IMR-90 (cell line): ENCODE data around the gene GNB2. TPM values are rescaled to one million over a fixed set of nuclear protein-coding genes. Genes with fewer than 3 reads are reported as not detected.

Experiments
- ATAC-seq: fragments of 200-7000 bp; cut with Tn5 transposase; 2 replicates; pipeline ENCODE4 v1.9.1; 2020; ENCODE audit warnings: low read depth, mild to moderate bottlenecking, moderate library complexity
- BruUV-seq: library from RNA; stranded (reverse); fragments of 400-500 nt; replicated peaks from 2 replicates; lab custom pipeline; 2021; lab: Mats Ljungman, UMichigan
- CTCF ChIA-PET: fragments of 300-600 bp; formaldehyde crosslinking; extraction: SDS; loops from one replicate; lab custom pipeline; 2021; ENCODE audit warnings: antibody characterized with exemption; lab: Yijun Ruan, JAX
- POLR2A ChIA-PET: fragments of 300-600 bp; sonication (Branson Sonifier 250); formaldehyde crosslinking; loops from one replicate; lab custom pipeline; 2022; ENCODE audit warnings: antibody characterized with exemption; ENCODE audit not compliant: unreplicated experiment; lab: Charles Lee
- DNase-seq: peaks from one replicate; pipeline ENCODE4 v3.0.0; 2013
- H2AFZ ChIP-seq: replicated peaks from 2 replicates; pipeline ENCODE3; 2013; ENCODE audit warnings: low read length, mild to moderate bottlenecking; ENCODE audit not compliant: poor library complexity
- H2AK5ac ChIP-seq: 2 replicates; pipeline ENCODE4 v1.6.1; 2013; ENCODE audit warnings: low read depth, low read length, inconsistent platforms
- H2AK9ac ChIP-seq: replicated peaks from 2 replicates; pipeline ENCODE3; 2013; ENCODE audit warnings: mild to moderate bottlenecking, low read depth, low read length, moderate library complexity; ENCODE audit not compliant: poor library complexity
- H2BK120ac ChIP-seq: 2 replicates; pipeline ENCODE4 v1.6.1; 2013; ENCODE audit warnings: low read depth, low read length, inconsistent platforms
- H2BK15ac ChIP-seq: 3 replicates; pipeline ENCODE4 v1.6.1; 2013; ENCODE audit warnings: low read depth, low read length, inconsistent platforms
- H2BK20ac ChIP-seq: 2 replicates; pipeline ENCODE4 v1.6.1; 2013; ENCODE audit warnings: low read depth, mild to moderate bottlenecking, inconsistent platforms, low read length, moderate library complexity
- H2BK5ac ChIP-seq: 2 replicates; pipeline ENCODE4 v1.6.1; 2013; ENCODE audit warnings: mild to moderate bottlenecking, low read depth, low read length, inconsistent platforms; ENCODE audit not compliant: poor library complexity, severe bottlenecking
- H3K14ac ChIP-seq: replicated peaks from 2 replicates; pipeline ENCODE4 v1.6.1; 2013; ENCODE audit warnings: low read depth, low read length, inconsistent platforms
- H3K18ac ChIP-seq: 2 replicates; pipeline ENCODE4 v1.6.1; 2013; ENCODE audit warnings: low read depth, low read length, control low read depth
- H3K23ac ChIP-seq: 2 replicates; pipeline ENCODE4 v1.6.1; 2013; ENCODE audit warnings: low read depth, low read length, inconsistent platforms
- H3K27ac ChIP-seq: 2 replicates; pipeline ENCODE4 v1.5.1; 2013; ENCODE audit warnings: mild to moderate bottlenecking, control low read depth, low read length; ENCODE audit not compliant: insufficient read depth
- H3K27me3 ChIP-seq: 2 replicates; pipeline ENCODE4 v1.6.1; 2013; ENCODE audit warnings: low read length; ENCODE audit not compliant: control insufficient read depth, insufficient read depth
- H3K36me3 ChIP-seq: 2 replicates; pipeline ENCODE4 v1.6.1; 2013; ENCODE audit warnings: low read length, mixed read lengths; ENCODE audit not compliant: control insufficient read depth, insufficient read depth
- H3K4ac ChIP-seq: 2 replicates; pipeline ENCODE4 v1.6.1; 2013; ENCODE audit warnings: low read depth, low read length, inconsistent platforms
- H3K4me1 ChIP-seq: 2 replicates; pipeline ENCODE4 v1.6.1; 2013; ENCODE audit warnings: low read length, mixed read lengths; ENCODE audit not compliant: control insufficient read depth, insufficient read depth
- H3K4me2 ChIP-seq: 2 replicates; pipeline ENCODE4 v1.6.1; 2013; ENCODE audit warnings: low read depth, mild to moderate bottlenecking, control low read depth, low read length, moderate library complexity
- H3K4me3 ChIP-seq: 2 replicates; pipeline ENCODE4 v1.5.1; 2013; ENCODE audit warnings: low read depth, mild to moderate bottlenecking, control low read depth, low read length, moderate library complexity; ENCODE audit not compliant: insufficient read depth
- H3K56ac ChIP-seq: 2 replicates; pipeline ENCODE4 v1.6.1; 2013; ENCODE audit warnings: low read length, inconsistent platforms; ENCODE audit not compliant: insufficient read depth; ENCODE audit errors: extremely low read depth
- H3K79me1 ChIP-seq, 2 experiments: 2 replicates each; pipeline ENCODE4 v1.6.1; 2013; ENCODE audit warnings: low read length in 2 of 2, inconsistent platforms in 1 of 2, low read depth in 1 of 2
- H3K9ac ChIP-seq: 2 replicates; pipeline ENCODE4 v1.6.1; 2013; ENCODE audit warnings: low read depth, low read length, control low read depth
- H3K9me1 ChIP-seq: 2 replicates; pipeline ENCODE4 v1.6.1; 2013; ENCODE audit warnings: low read length, inconsistent platforms; ENCODE audit not compliant: insufficient read depth
- H3K9me3 ChIP-seq: 2 replicates; pipeline ENCODE4 v1.6.1; 2013; ENCODE audit warnings: low read length; ENCODE audit not compliant: control insufficient read depth, insufficient read depth
- H4K20me1 ChIP-seq: 2 replicates; pipeline ENCODE4 v1.6.1; 2013; ENCODE audit warnings: low read length, inconsistent platforms; ENCODE audit not compliant: insufficient read depth
- H4K5ac ChIP-seq: 2 replicates; pipeline ENCODE4 v1.6.1; 2013; ENCODE audit warnings: mild to moderate bottlenecking, low read depth, low read length, control low read depth
- H4K8ac ChIP-seq, 2 experiments: 2 replicates each; pipeline ENCODE4 v1.6.1; 2013; ENCODE audit warnings: low read depth in 2 of 2, low read length in 2 of 2, control low read depth in 1 of 2, inconsistent platforms in 1 of 2
- H4K91ac ChIP-seq: 2 replicates; pipeline ENCODE4 v1.6.1; 2013; ENCODE audit warnings: low read depth, low read length, inconsistent platforms; ENCODE audit not compliant: insufficient read depth
- MAFK ChIP-seq: IDR thresholded peaks from 2 replicates; pipeline ENCODE4 v1.6.1; 2012; ENCODE audit warnings: low read depth, low read length, improper control_type of control experiment
- WGBS, 2 experiments: methylation state at CpG; one replicate each; pipeline versions ENCODE4 v1.1.5 to v1.1.7; 2013; ENCODE audit warnings: missing lambda C conversion rate in 2 of 2; ENCODE audit not compliant: insufficient read length in 1 of 2; ENCODE audit errors: extremely low coverage in 2 of 2; 5-methylcytosine and 5-hydroxymethylcytosine counted together
- dilution Hi-C: fragments of 300-500 bp; cut with HindIII; formaldehyde crosslinking; loops from one replicate; pipeline ENCODE4 v1.14.3; 2018; ENCODE audit warnings: low sequenced_read_pairs; ENCODE audit not compliant: unreplicated experiment
- in situ Hi-C: fragments of 300-500 bp; cut with MboI; formaldehyde crosslinking; loops from 3 replicates; pipeline ENCODE4 v1.14.3; 2019; ENCODE audit warnings: low sequenced_read_pairs, inconsistent platforms, mixed read lengths
- intact Hi-C: fragments of 100-400 bp; cut with micrococcal nuclease; formaldehyde crosslinking; loops from 2 replicates; pipeline ENCODE4 v1.10.0; 2022
- polyA plus RNA-seq, 3 experiments: library from polyadenylated mRNA; depleted of rRNA; stranded (reverse); fragments of >200 nt; gene quantifications; 2 replicates each; pipeline ENCODE4 v1.2.3, GENCODE V29; 2012; ENCODE audit warnings: low replicate concordance in 1 of 3
- total RNA-seq: library from RNA; depleted of rRNA; stranded (reverse); fragments of >200 nt; gene quantifications from 2 replicates; pipeline ENCODE4 v1.2.3, GENCODE V29; 2012

The GNB2 gene
- total and polyA plus RNA-seq, 2 of the 4 experiments (the other 2 are of a cell fraction), result 62.0 to 279 TPM

DNA sequence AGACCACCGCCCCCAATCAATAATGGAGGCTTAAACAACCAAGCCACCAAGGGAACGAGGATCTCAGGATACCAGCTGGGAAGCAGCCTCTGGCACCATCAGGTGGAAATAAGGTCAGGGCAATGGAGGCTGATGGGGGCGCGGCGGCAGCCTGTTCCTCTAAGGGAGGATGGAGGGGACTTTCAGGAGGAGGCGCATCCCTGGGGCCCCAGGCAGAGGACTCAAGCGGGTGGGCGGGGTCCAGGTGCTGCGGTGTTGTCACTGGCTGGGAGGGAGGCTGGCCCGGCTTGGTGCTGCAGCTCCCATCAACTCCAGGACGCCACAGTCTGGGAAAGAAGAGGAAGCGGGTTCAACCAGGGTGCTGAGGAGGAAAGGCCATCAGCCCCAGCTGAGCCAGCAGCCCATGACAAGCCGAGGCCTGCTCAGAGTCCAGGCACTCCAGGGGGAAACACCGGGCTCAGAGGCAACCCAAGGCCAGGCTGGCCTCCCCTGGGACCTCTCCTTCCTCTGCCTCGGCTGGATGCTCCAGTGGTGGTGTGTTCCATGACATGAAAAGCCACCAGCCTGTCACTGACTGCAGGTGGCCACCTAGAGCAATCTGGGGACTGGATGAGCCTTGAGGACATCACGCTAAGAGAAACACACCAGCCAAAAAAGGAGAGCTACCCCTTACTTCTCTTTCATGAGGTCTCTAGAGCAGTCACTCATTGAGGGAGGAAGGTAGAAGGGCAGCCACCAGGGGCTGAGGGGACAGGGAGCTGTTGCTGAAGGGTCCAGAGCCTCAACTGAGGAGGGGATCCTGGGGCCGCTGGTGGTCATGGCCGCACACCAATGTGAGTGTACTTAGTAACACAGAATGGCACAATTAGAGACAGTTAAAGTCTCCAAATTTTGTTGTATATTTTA, 15.9 kb downstream of the GNB2 start:
- H3K27me3 ChIP-seq, result no peaks in the 10 kb centered on the region
- no peak overlapping the region for H3K4ac ChIP-seq
- ChIA-PET CTCF (interaction anchor here (0.5 to 2.0 kb wide), 5 partner anchors 105 to 234 kb away, joined by 3 to 6 read pairs (median 3); partner anchors contain the start of gene SLC12A9), POLR2A (no interaction called here)
- H3K14ac ChIP-seq, result no peak overlapping the region
- H2AK5ac ChIP-seq, result no peak overlapping the region
- peaks cover 61% of the 10 kb centered on the region for H4K20me1 ChIP-seq
- H4K5ac ChIP-seq, result no peak overlapping the region
- DNase-seq (no peak), ATAC-seq (no peak)
- BruUV-seq, result no TSS peak
- TF ChIP-seq MAFK, result no peak
- no peak overlapping the region for H4K91ac ChIP-seq
- H3K27ac ChIP-seq, result no peak overlapping the region
- no peak overlapping the region for H2BK120ac ChIP-seq
- no peak overlapping the region for H2AK9ac ChIP-seq
- no peak overlapping the region for H2BK15ac ChIP-seq
- in situ Hi-C loops, result loop anchor here (10.0 kb wide), 1 partner anchor 225 kb away; the partner anchor contains the start of gene SPACDR
- H3K18ac ChIP-seq, result no peak overlapping the region
- intact Hi-C loops, result loop anchor here (2.0 to 5.0 kb wide), 2 partner anchors 87 to 221 kb away; partner anchors contain the start of gene PCOLCE
- no peak overlapping the region for H2AFZ ChIP-seq
- H3K9me1 ChIP-seq, result no peaks in the 10 kb centered on the region
- no peak overlapping the region for H3K9ac ChIP-seq
- no peak overlapping the region for H3K4me2 ChIP-seq
- peaks cover 44% of the 10 kb centered on the region for H3K36me3 ChIP-seq
- dilution Hi-C loops, result no loop called here
- H3K4me1 ChIP-seq, result peaks cover 19% of the 10 kb centered on the region
- peaks cover 29 to 55% of the 10 kb centered on the region in 2 experiments for H3K79me1 ChIP-seq
- H3K9me3 ChIP-seq, result no peaks in the 10 kb centered on the region
- no peak overlapping the region for H2BK20ac ChIP-seq
- H3K56ac ChIP-seq, result no peak overlapping the region
- no peak overlapping the region for H3K23ac ChIP-seq
- no peak overlapping the region for H4K8ac ChIP-seq
- 92% methylated on average over 2 of the region's 18 CpGs; no CpG with 5 or more reads in 1 of the 2 experiments for WGBS, 2 experiments
- H3K4me3 ChIP-seq, result no peak overlapping the region
- no peak overlapping the region for H2BK5ac ChIP-seq
